Neural progenitor cell (in vitro differentiated cells): ENCODE measurements around the gene NRTN.

Source experiments
- CTCF ChIP-seq: fragments of 200-600 bp; sonication (generic); IDR thresholded peaks from 2 replicates; pipeline ENCODE4 v1.5.1; 2017; ENCODE audit warnings: antibody characterized with exemption, mild to moderate bottlenecking
- EZH2 ChIP-seq: fragments of 200-600 bp; sonication (generic); IDR thresholded peaks from 2 replicates; pipeline ENCODE4 v1.6.1; 2017; ENCODE audit warnings: antibody characterized with exemption, mild to moderate bottlenecking, moderate library complexity

- TF ChIP-seq EZH2 (no peak), CTCF (no peak)
Measured at GRCh38 chr19:5817218-5817617, 12.4 kb downstream of the NRTN start.
